ENCODE measurements around the gene LRRC66. TPM values are rescaled to one million over a fixed set of nuclear protein-coding genes. Genes with fewer than 3 reads are reported as not detected.

LRRC66 gene
- total RNA-seq, 1 experiment from 2014 or later: not detected

DNA sequence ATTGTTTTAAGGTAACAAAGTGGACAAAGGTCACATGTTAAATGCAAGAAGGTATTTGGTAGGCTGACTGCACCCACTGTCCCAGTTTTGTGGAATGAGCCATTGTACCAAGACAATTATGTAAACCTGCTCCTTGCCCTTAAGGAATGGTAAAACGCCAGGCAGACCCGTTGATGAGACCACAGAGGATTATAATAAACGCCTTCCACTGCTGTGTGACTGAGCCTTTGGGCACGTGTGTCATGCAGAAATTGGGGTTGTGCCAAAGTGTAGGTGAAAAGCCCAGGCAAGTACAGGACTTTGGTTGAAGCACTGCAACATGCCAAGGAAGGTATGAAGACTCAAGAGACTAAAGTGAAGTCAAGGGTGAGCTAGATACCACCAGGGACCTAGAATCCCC lies 59.7 kb downstream of the LRRC66 start:
- TF ChIP-seq, protein P1, sequence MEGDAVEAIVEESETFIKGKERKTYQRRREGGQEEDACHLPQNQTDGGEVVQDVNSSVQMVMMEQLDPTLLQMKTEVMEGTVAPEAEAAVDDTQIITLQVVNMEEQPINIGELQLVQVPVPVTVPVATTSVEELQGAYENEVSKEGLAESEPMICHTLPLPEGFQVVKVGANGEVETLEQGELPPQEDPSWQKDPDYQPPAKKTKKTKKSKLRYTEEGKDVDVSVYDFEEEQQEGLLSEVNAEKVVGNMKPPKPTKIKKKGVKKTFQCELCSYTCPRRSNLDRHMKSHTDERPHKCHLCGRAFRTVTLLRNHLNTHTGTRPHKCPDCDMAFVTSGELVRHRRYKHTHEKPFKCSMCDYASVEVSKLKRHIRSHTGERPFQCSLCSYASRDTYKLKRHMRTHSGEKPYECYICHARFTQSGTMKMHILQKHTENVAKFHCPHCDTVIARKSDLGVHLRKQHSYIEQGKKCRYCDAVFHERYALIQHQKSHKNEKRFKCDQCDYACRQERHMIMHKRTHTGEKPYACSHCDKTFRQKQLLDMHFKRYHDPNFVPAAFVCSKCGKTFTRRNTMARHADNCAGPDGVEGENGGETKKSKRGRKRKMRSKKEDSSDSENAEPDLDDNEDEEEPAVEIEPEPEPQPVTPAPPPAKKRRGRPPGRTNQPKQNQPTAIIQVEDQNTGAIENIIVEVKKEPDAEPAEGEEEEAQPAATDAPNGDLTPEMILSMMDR (conservative IDR thresholded peaks at IDR 0.05): no peak

More for the DNA sequence above, 59.7 kb downstream of the LRRC66 start:
- Histone ChIP-seq H3T11ph (ENCODE audit: low read length) (no peak overlapping the region), H2BK120ac (ENCODE audit: low read depth, low read length, poor library complexity, severe bottlenecking) (no peak overlapping the region), H4K8ac (replicated peaks; ENCODE audit: insufficient read length, low read depth, low read length) (no peak overlapping the region), H3K23ac (ENCODE audit: insufficient read length, low read depth, low read length) (no peak overlapping the region), H2AK5ac (ENCODE audit: insufficient read length, low read length) (no peak overlapping the region), H3K56ac (ENCODE audit: insufficient read length, low read depth, low read length) (no peak overlapping the region), H3K27me3 (ENCODE audit: insufficient read depth, low read length) (no peaks in the 10 kb centered on the region), H2BK15ac (ENCODE audit: low read depth, low read length) (no peak overlapping the region), H3K23me2 (ENCODE audit: insufficient read length, low read depth, low read length, poor library complexity, severe bottlenecking) (no peaks in the 10 kb centered on the region), H2BK5ac (ENCODE audit: insufficient read length, low read length) (no peak overlapping the region), H2BK20ac (ENCODE audit: low read depth, low read length, poor library complexity, severe bottlenecking) (no peak overlapping the region), H3K4ac (ENCODE audit: low read depth, low read length) (no peak overlapping the region), H4K20me1 (ENCODE audit: control insufficient read depth, insufficient read depth, insufficient read length) (no peaks in the 10 kb centered on the region), H3K9me3 (ENCODE audit: control insufficient read depth, low read depth, low read length) (no peaks in the 10 kb centered on the region), H3K4me2 (ENCODE audit: insufficient read depth, insufficient read length, low read length) (no peak overlapping the region), H4K5ac (ENCODE audit: insufficient read length, low read depth, low read length) (no peak overlapping the region), H4K91ac (ENCODE audit: insufficient read length, low read depth, low read length) (no peak overlapping the region), H2BK12ac (ENCODE audit: insufficient read length, low read depth, low read length) (no peak overlapping the region), H3K14ac (ENCODE audit: insufficient read depth, low read length) (no peak overlapping the region), H3K79me1 (ENCODE audit: insufficient read depth, low read depth, low read length, poor library complexity, severe bottlenecking) (no peaks in the 10 kb centered on the region), H3K18ac (ENCODE audit: insufficient read length, low read depth, low read length) (no peak overlapping the region), H3K79me2 (ENCODE audit: insufficient read depth, low read length) (no peaks in the 10 kb centered on the region), H3K27ac (ENCODE audit: insufficient read length, low read depth, low read length) (no peak overlapping the region), H2AFZ (ENCODE audit: low read length) (no peak overlapping the region), H3K4me1 (ENCODE audit: insufficient read depth, low read length) (no peaks in the 10 kb centered on the region), H3K9ac (ENCODE audit: extremely low read depth, insufficient read length, low read length) (no peak overlapping the region)
- Mint-ChIP-seq H3K27me3 (ENCODE audit: low read depth) (peaks cover 30% of the 10 kb centered on the region), H3K36me3 (ENCODE audit: insufficient read depth in 1 of 3, low read depth in 3 of 3) (no peaks in the 10 kb centered on the region; a peak in 1 of 7 replicates), H3K4me3 (no peak overlapping the region), H3K9me3 (peaks cover 0 to 70% of the 10 kb centered on the region in 2 experiments; a peak in 4 of 5 replicates), H3K4me1 (peaks cover 0 to 20% of the 10 kb centered on the region in 2 experiments; a peak in 2 of 4 replicates), H3K27ac (no peak overlapping the region)
- no peak for DNase-seq
- no CpG with 5 or more reads among the region's 4 CpGs for WGBS (ENCODE audit: extremely low coverage, insufficient read length, low lambda C conversion rate)
